CD4-positive, alpha-beta T cell (primary cell): ENCODE results near the gene RBMS3. TPM values are rescaled to one million over a fixed set of nuclear protein-coding genes. Genes with fewer than 3 reads are reported as not detected.

Experiments
- ATAC-seq: fragments of 200-7000 bp; cut with Tn5 transposase; one replicate; pipeline ENCODE4 v1.10.0; 2022; ENCODE audit warnings: mild to moderate bottlenecking; ENCODE audit not compliant: poor library complexity
- CTCF ChIA-PET: fragments of 350-600 bp; sonication (Branson Sonifier 250); formaldehyde crosslinking; loops from one replicate; lab custom pipeline; 2021; ENCODE audit warnings: antibody characterized with exemption, inconsistent platforms; lab: Charles Lee
- POLR2A ChIA-PET: fragments of 350-600 bp; sonication (Branson Sonifier 250); formaldehyde crosslinking; loops from one replicate; lab custom pipeline; 2021; ENCODE audit warnings: antibody characterized with exemption, inconsistent platforms; lab: Charles Lee
- DNase-seq, 14 experiments: peaks; one replicate each; pipeline ENCODE4 v3.0.0-alpha.2; 2013 to 2020; ENCODE audit warnings: mixed read lengths in 2 of 14
- H3K27ac ChIP-seq, 2 donors: one replicate each; pipeline versions ENCODE4 v1.5.1 to v1.7.0; 2013; ENCODE audit warnings: low read length in 2 of 2, low read depth in 1 of 2, mild to moderate bottlenecking in 1 of 2
- H3K27me3 ChIP-seq, 2 experiments: 1 replicate in 1 of 2; 2 replicates in 1 of 2; pipeline versions ENCODE4 v1.6.1 to v1.7.0; 2013; ENCODE audit warnings: low read length in 2 of 2, control low read depth in 1 of 2, mild to moderate bottlenecking in 1 of 2, moderate library complexity in 1 of 2; ENCODE audit not compliant: insufficient read depth in 2 of 2, control insufficient read depth in 1 of 2
- H3K36me3 ChIP-seq: one replicate; pipeline ENCODE4 v1.6.1; 2013; ENCODE audit warnings: low read length, control low read depth; ENCODE audit not compliant: insufficient read depth
- H3K4me1 ChIP-seq: one replicate; pipeline ENCODE4 v1.6.1; 2013; ENCODE audit warnings: low read length, control low read depth; ENCODE audit not compliant: insufficient read depth
- H3K4me3 ChIP-seq: one replicate; pipeline ENCODE4 v1.5.1; 2013; ENCODE audit warnings: mild to moderate bottlenecking, low read length, moderate library complexity
- H3K9me3 ChIP-seq, 2 experiments: 1 replicate in 1 of 2; 2 replicates in 1 of 2; pipeline versions ENCODE4 v1.6.1 to v1.7.0; 2013; ENCODE audit warnings: low read length in 2 of 2, mild to moderate bottlenecking in 2 of 2, control low read depth in 1 of 2, moderate library complexity in 1 of 2; ENCODE audit not compliant: control insufficient read depth in 1 of 2, insufficient read depth in 1 of 2
- H3K27ac Mint-ChIP-seq: one replicate; pipeline ENCODE4 v1.8.0; 2020; ENCODE audit warnings: mixed read lengths
- H3K27me3 Mint-ChIP-seq: one replicate; pipeline ENCODE4 v1.8.0; 2021; ENCODE audit warnings: mixed read lengths
- H3K36me3 Mint-ChIP-seq: one replicate; pipeline ENCODE4 v1.8.0; 2021; ENCODE audit warnings: low read depth, mixed read lengths
- H3K4me1 Mint-ChIP-seq: one replicate; pipeline ENCODE4 v1.8.0; 2021; ENCODE audit warnings: low read depth, mixed read lengths
- H3K4me3 Mint-ChIP-seq: one replicate; pipeline ENCODE4 v1.8.0; 2020; ENCODE audit warnings: mild to moderate bottlenecking, mixed read lengths
- H3K9me3 Mint-ChIP-seq: one replicate; pipeline ENCODE4 v1.8.0; 2020; ENCODE audit warnings: mixed read lengths
- CTCF ChIP-seq: fragments of 200-600 bp; IDR thresholded peaks from one replicate; pipeline ENCODE4 v1.8.0; 2022; ENCODE audit warnings: antibody characterized with exemption, mild to moderate bottlenecking
- intact Hi-C, 2 experiments: fragments of 100-400 bp; cut with DNase I in 1 of 2; cut with micrococcal nuclease in 1 of 2; formaldehyde crosslinking; loops; one replicate each; pipeline versions ENCODE4 v1.15.1 to v1.9.0; 2023 to 2025; cut with DNase I, micrococcal nuclease
- total RNA-seq, 174 experiments: library from RNA in 2 of 174; stranded (reverse) in 2 of 174; gene quantifications; one replicate each; pipeline ENCODE4 v1.2.3 and lab custom pipeline; 2021 to 2026

Gene RBMS3
- total RNA-seq, 2 experiments from 2014 or later, result 1.6 to 1.7 TPM

- intact Hi-C loops, result no loop called here
- no peak for TF ChIP-seq CTCF
- no peak for ATAC-seq
- Histone ChIP-seq H3K27me3 (no peaks in the 10 kb centered on the region), H3K4me1 (no peaks in the 10 kb centered on the region), H3K36me3 (no peaks in the 10 kb centered on the region), H3K4me3 (no peak overlapping the region), H3K9me3 (no peaks in the 10 kb centered on the region), H3K27ac (no peak overlapping the region)
- H3K4me1 Mint-ChIP-seq, result no peaks in the 10 kb centered on the region
- no peaks in the 10 kb centered on the region for H3K9me3 Mint-ChIP-seq
- H3K36me3 Mint-ChIP-seq, result no peaks in the 10 kb centered on the region
- no peak overlapping the region for H3K27ac Mint-ChIP-seq
- no peak overlapping the region for H3K4me3 Mint-ChIP-seq
- H3K27me3 Mint-ChIP-seq, result no peaks in the 10 kb centered on the region
- POLR2A ChIA-PET, result no interaction called here
- CTCF ChIA-PET, result no interaction called here
- DNase-seq, result no peak
These were observed 38.4 kb downstream of the RBMS3 start for GRCh38 chr3:29319262-29319661.

GRCh38 chr3:29319798-29320197 lies 38.9 kb downstream of the RBMS3 start:
- H3K9me3 ChIP-seq, result no peaks in the 10 kb centered on the region
- no peaks in the 10 kb centered on the region for H3K4me1 ChIP-seq
- Mint-ChIP-seq H3K27ac (no peak overlapping the region), H3K27me3 (no peaks in the 10 kb centered on the region), H3K36me3 (no peaks in the 10 kb centered on the region), H3K4me3 (no peak overlapping the region), H3K4me1 (no peaks in the 10 kb centered on the region), H3K9me3 (no peaks in the 10 kb centered on the region)
- ATAC-seq (no peak), DNase-seq (no peak)
- no peaks in the 10 kb centered on the region for H3K36me3 ChIP-seq
- intact Hi-C loops, result no loop called here
- TF ChIP-seq CTCF, result no peak
- H3K27me3 ChIP-seq, result no peaks in the 10 kb centered on the region
- ChIA-PET CTCF (no interaction called here), POLR2A (no interaction called here)
- no peak overlapping the region for H3K27ac ChIP-seq
- H3K4me3 ChIP-seq, result no peak overlapping the region

- intact Hi-C loops, result no loop called here
- no peak for DNase-seq
- Histone ChIP-seq H3K9me3 (peaks cover 0 to 4% of the 10 kb centered on the region in 2 experiments), H3K4me3 (no peak overlapping the region), H3K27me3 (no peaks in the 10 kb centered on the region), H3K27ac (no peak overlapping the region), H3K36me3 (no peaks in the 10 kb centered on the region), H3K4me1 (no peaks in the 10 kb centered on the region)
- no peaks in the 10 kb centered on the region for H3K27me3 Mint-ChIP-seq
- H3K36me3 Mint-ChIP-seq, result no peaks in the 10 kb centered on the region
- POLR2A ChIA-PET, result no interaction called here
- TF ChIP-seq CTCF, result no peak
- H3K9me3 Mint-ChIP-seq, result no peaks in the 10 kb centered on the region
- no peak for ATAC-seq
- CTCF ChIA-PET, result no interaction called here
- no peak overlapping the region for H3K4me3 Mint-ChIP-seq
- no peak overlapping the region for H3K27ac Mint-ChIP-seq
- no peaks in the 10 kb centered on the region for H3K4me1 Mint-ChIP-seq
These were observed 41.7 kb downstream of the RBMS3 start for GRCh38 chr3:29322586-29322985.
